Measurements from ENCODE around the gene RPS15A.

- no peak for TF ChIP-seq CTCF (IDR thresholded peaks at IDR 0.05; ENCODE audit: insufficient read depth, low read length, poor library complexity, severe bottlenecking)
- no peak for TF ChIP-seq EZH2phosphoT487 (conservative IDR thresholded peaks at IDR 0.05; ENCODE audit: low read length)
These were observed 1.2 kb downstream of the RPS15A start for GRCh38 chr16:18788828-18789514.
